Measurements from ENCODE around the gene MED12L.

The MED12L gene

DNA sequence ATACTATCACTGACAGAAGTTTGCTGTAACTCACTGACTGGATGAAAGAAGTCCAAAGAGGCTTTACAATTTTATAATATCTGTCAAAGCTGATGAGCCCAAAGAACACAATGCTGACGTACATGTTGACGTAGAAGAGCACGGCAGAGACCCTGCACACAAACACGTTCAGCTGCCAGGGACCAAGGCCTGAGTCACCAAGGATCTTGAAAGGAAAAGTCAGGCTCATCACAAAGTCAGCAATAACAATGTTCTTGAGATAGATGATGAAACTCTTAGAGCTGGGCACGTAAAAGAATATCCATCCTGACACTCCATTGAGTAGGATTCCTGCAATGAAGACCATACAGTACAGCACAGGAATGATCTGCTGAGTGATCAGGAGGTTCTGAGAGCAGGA, 128.4 kb downstream of the MED12L start:
- no peak overlapping the region for H3K4me3 ChIP-seq (ENCODE audit: low read depth, low read length)
- TF ChIP-seq, protein P1, sequence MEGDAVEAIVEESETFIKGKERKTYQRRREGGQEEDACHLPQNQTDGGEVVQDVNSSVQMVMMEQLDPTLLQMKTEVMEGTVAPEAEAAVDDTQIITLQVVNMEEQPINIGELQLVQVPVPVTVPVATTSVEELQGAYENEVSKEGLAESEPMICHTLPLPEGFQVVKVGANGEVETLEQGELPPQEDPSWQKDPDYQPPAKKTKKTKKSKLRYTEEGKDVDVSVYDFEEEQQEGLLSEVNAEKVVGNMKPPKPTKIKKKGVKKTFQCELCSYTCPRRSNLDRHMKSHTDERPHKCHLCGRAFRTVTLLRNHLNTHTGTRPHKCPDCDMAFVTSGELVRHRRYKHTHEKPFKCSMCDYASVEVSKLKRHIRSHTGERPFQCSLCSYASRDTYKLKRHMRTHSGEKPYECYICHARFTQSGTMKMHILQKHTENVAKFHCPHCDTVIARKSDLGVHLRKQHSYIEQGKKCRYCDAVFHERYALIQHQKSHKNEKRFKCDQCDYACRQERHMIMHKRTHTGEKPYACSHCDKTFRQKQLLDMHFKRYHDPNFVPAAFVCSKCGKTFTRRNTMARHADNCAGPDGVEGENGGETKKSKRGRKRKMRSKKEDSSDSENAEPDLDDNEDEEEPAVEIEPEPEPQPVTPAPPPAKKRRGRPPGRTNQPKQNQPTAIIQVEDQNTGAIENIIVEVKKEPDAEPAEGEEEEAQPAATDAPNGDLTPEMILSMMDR (conservative IDR thresholded peaks at IDR 0.05; ENCODE audit: low read depth, low read length) = no peak
- peak; percentile 74 for DNase-seq (ENCODE audit: low read depth)

DNA sequence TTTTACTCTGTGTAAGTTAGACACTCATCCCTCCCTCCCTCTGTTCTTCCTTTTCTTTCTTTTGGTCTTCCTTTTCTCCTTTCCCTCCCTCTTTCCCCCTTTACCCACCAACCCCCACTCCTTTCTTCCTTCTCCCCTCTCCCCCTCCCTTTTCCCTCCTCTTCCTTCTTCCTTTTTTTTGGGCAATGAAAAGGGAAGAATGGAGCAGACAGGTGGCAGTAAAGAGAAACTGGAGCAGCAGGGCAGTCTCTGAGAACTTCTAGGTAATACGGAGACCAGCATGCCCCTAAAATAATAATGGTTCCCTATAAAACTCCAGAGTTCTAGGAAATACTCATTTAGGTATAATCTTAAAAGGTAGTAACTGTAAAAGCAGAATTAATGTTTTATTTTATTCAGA, 129.0 kb downstream of the MED12L start:
- TF ChIP-seq, protein P1 (conservative IDR thresholded peaks at IDR 0.05; ENCODE audit: low read depth, low read length) = peak; percentile 31
- no peak for DNase-seq (ENCODE audit: low read depth)
- no peak overlapping the region for H3K4me3 ChIP-seq (ENCODE audit: low read depth, low read length)

DNA sequence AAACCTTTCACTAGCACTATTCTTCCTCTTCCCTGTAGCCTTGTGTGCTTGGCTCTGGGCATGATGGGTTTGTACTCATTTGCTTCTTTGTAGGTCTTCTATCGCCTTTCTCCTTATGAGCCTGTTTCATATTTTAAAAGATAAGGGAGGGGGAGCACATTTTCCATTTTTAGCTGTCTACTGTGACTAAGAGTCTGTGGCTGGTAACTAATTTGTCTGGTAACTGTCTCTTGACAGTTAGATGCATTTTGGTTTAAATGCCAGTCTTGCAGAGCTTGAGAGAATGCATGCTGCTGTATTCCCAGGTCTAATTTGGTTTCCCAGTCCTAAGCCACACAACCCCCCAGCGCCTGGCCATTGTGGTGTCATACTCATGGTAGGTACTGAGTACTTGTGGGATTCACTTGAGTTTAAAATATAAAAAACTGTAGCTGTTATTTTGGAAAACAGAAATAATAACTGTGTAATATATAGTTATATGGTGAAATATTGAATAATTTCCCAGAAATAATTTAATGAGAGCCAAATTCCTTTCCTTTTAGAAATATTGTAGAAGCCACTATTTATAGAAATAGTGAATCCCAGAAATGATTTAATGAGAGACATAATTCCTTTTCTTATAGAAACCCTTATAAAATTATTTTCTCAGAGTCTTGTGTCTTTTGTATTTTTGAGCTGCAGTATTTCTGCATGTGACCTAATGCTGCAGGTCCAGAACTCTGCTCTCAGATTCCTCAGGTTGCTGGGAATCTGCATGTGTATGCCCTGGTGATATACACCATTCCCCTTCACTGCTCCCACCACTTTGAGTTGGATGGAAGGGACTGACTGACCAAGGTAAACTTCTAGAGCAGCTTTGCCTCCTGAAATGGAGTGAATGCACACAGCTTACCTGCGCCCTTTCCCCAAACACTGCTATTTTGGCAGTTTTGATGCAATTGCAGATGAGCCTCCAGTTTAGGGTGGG, 131.5 kb downstream of the MED12L start:
- TF ChIP-seq, protein P1 (conservative IDR thresholded peaks at IDR 0.05; ENCODE audit: low read depth, low read length) = no peak
- H3K4me3 ChIP-seq (ENCODE audit: low read depth, low read length) = no peak overlapping the region
- DNase-seq (ENCODE audit: low read depth) = no peak

DNA sequence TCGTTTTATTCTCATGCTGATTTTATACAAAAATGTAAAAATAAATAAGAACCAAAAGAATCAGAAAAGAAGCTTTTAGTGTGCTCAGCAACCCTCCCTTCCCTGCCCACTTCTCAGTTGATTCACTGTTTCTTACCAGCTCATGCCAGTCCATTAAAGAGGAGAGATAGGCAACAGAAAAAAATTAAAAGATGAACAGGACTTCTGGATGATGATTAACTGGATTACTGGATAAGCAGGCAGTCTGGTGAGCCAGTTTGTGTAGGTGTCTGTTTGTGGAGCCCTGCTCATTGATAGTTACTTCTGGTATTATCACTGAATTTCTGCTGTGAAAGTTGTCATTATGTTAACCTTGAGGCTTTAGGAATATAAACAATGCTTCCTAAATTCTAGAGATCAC, 132.7 kb downstream of the MED12L start:
- H3K4me3 ChIP-seq (ENCODE audit: low read depth, low read length) = no peak overlapping the region
- TF ChIP-seq, protein P1 (conservative IDR thresholded peaks at IDR 0.05; ENCODE audit: low read depth, low read length) = no peak
- DNase-seq (ENCODE audit: low read depth) = no peak

DNA sequence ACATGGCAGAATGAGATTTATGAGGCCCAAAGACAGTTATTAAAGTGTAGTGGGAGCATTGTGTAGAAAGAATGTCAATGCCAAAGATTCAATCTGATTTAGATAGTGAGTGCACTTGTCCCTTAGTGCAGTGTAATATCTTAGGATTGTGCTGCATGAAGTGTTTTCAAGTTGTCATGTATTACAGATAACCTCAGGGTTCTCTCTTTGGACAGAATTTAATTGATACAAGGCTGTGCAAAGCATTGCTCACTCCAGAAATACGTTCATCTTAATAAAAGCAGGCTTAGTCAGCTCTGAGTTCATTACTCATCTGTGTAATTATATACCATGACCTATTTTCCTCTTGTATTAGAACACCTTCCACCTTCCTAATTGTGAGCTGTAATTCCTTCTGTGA, 133.6 kb downstream of the MED12L start:
- TF ChIP-seq, protein P1 (conservative IDR thresholded peaks at IDR 0.05; ENCODE audit: low read depth, low read length) = no peak
- H3K4me3 ChIP-seq (ENCODE audit: low read depth, low read length) = no peak overlapping the region
- peak; percentile 36 for DNase-seq (ENCODE audit: low read depth)

DNA sequence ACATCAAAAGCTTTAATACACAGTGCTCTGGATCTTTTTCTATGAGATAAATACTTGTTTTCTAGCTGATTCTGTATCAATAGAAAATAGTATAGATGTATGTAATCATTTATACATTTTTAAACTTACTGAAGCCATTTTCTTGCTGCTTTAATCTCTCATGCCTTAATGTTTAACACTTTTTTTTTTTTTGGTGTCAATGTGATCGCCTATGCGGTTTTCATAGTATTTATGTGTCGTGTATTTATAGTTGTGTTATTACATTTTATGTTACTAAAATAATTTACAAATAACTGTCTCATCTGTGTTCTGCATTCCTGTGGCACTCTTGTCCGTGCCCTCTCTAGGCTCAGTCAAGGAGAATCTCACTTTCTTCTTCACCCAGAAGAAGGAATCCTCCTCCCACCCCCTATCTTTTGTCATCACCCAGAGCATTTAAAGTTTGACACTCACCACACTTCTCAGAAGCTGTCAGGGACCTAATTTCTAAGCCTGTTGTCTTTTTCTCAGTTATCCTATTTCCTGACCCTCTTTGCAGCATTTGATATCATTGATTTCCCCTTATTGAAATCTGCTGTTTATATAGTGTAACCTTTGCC, 138.9 kb downstream of the MED12L start:
- no peak for DNase-seq (ENCODE audit: low read depth)
- no peak overlapping the region for H3K4me3 ChIP-seq (ENCODE audit: low read depth, low read length)
- TF ChIP-seq, protein P1 (conservative IDR thresholded peaks at IDR 0.05; ENCODE audit: low read depth, low read length) = no peak

All from choroid plexus epithelial cell (primary cell).